Duodenal mucosa (tissue), 2 donors: ENCODE results near the gene COL9A3.
A peak's percentile ranks its signal among the peaks of the same experiment; 100 is the strongest.

Source experiments
- H3K27ac ChIP-seq: one replicate; pipeline ENCODE4 v1.7.0; 2013; ENCODE audit warnings: low read depth, low read length
- H3K27me3 ChIP-seq, 2 donors: one replicate each; pipeline ENCODE4 v1.7.0; 2013; ENCODE audit warnings: low read length in 2 of 2, control low read depth in 1 of 2; ENCODE audit not compliant: insufficient read depth in 2 of 2, control insufficient read depth in 1 of 2
- H3K36me3 ChIP-seq, 2 donors: one replicate each; pipeline ENCODE4 v1.7.0; 2013; ENCODE audit warnings: low read length in 2 of 2, control low read depth in 1 of 2; ENCODE audit not compliant: insufficient read depth in 2 of 2, control insufficient read depth in 1 of 2
- H3K4me1 ChIP-seq, 2 donors: one replicate each; pipeline ENCODE4 v1.7.0; 2013; ENCODE audit warnings: low read length in 2 of 2, control low read depth in 1 of 2; ENCODE audit not compliant: insufficient read depth in 2 of 2, control insufficient read depth in 1 of 2
- H3K4me3 ChIP-seq, 2 donors: one replicate each; pipeline ENCODE4 v1.7.0; 2013; ENCODE audit warnings: low read length in 2 of 2, low read depth in 1 of 2
- H3K9ac ChIP-seq, 2 donors: one replicate each; pipeline ENCODE4 v1.7.0; 2013; ENCODE audit warnings: low read length in 2 of 2, low read depth in 1 of 2
- H3K9me3 ChIP-seq, 2 donors: one replicate each; pipeline ENCODE4 v1.7.0; 2013; ENCODE audit warnings: low read length in 2 of 2, control low read depth in 1 of 2; ENCODE audit not compliant: control insufficient read depth in 1 of 2

COL9A3 gene

DNA sequence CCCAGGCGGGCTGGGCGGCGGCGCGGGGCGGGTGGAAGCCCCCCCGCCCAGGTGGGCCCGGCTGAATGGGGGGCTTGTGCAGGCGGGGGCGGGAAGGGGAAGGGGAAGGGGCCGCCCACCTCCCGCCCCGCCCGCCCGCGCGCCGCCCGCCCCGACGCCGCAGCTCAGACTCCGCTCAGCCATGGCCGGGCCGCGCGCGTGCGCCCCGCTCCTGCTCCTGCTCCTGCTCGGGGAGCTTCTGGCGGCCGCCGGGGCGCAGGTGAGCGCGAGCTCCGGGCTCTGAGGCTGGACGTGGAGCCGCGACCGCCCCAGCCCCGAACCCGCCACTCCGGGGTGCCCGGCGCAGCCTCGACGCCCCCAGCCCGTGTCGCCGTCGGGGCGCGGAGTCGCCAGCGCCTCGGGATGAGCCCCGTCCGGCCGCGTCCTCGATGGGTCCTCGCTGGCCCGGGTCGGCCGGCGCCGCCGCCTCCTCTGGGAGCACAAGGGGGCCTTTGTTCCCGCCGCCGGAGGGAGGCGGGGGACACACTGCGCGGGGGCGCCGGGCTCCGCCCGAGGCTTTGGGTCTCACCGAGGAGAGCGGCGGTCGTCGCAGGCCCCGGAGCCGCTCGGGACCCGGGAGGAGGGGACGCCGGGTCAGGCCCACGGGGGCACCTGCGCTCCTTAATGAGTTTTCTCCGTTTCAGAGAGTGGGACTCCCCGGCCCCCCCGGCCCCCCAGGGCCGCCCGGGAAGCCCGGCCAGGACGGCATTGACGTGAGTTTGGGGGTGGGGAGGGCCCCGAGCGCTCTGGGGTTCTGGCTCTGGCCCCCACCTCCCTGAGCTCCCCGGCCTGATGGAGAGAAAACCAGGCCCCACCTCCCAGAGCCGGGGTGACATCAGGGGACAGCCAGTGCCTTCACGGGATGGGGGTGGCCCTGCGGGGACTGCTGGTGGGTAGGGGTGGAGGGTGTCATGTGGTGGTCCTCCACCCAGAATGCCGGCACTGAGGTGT is at the start of gene COL9A3:
COL9A3 (plus strand) TSS at position 167 of the 990 bp plus-strand sequence; CDS start at position 182, 15 bp downstream.
- H3K27ac ChIP-seq: no peak within 1 kb of the TSS
- H3K9ac ChIP-seq: no peak within 1 kb of the TSS
- no peaks in the 10 kb centered on the region for H3K9me3 ChIP-seq
- H3K4me3 ChIP-seq: peak within 1 kb of the TSS in 1 of 2 donors; percentile 16
- peaks cover 37 to 40% of the 10 kb centered on the region in 2 donors for H3K27me3 ChIP-seq
- peaks cover 15 to 26% of the 10 kb centered on the region in 2 donors for H3K4me1 ChIP-seq
- H3K36me3 ChIP-seq: peaks cover 0 to 5% of the 10 kb centered on the region in 2 donors

DNA sequence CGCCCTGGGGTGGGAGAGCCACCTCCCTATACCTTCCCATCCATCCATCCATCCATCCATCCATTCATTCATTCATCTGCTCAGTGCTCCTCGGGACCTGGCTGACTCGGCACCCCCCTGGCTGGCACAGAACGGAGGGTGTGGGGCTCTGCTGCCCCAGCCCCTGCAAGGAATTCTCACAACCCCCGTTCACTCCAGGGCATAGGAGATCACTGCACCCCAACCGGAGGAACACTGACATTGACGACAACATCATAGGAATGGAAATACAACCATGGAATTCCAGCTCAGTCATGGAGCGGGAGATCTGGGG is 48.7 kb upstream of the COL9A3 start:
- H3K27ac ChIP-seq: no peak overlapping the region
- peak overlapping the region in 1 of 2 donors; percentile 12 for H3K9ac ChIP-seq
- H3K9me3 ChIP-seq: no peaks in the 10 kb centered on the region
- no peak overlapping the region for H3K4me3 ChIP-seq
- peaks cover 16% of the 10 kb centered on the region in 2 donors for H3K4me1 ChIP-seq
- no peaks in the 10 kb centered on the region for H3K36me3 ChIP-seq
- H3K27me3 ChIP-seq: no peaks in the 10 kb centered on the region

DNA sequence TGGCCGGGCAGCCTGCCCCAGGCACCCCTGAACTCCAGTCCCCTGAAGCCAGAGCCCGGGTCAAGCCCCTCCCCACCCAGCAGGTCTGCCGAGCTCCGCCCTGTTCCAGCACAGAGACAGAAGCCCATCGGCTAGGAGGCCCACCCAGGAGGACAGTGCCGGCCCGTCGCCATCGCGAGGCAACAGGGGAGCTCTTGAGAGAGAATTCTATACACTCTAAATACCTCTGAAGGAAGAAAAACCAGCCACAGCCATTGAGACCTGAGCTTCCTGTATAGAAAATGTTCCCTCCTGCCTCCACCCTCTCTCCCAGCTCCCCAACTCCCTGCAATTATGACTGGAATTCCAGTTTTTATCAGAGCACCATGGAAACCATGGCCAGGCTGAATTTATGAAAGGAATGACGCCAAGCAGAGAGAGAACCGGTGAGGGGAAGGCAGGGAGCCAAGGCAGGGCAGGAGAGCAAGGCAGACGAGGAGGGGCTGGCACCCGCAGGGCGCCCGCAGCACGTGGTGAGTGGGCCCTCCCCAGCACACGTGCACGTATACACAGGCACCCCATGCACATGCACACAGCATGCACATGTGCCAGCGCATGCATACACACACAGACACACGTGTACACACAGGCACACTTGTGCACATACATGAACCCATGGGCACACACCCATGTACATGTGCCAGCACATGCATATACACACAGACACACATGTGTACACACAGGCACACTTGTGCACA is 48.1 kb upstream of the COL9A3 start:
- peaks cover 18 to 20% of the 10 kb centered on the region in 2 donors for H3K4me1 ChIP-seq
- H3K9me3 ChIP-seq: no peaks in the 10 kb centered on the region
- peak overlapping the region in 1 of 2 donors; percentile 32 for H3K9ac ChIP-seq
- peak overlapping the region in 1 of 2 donors; percentile 48 for H3K4me3 ChIP-seq
- H3K36me3 ChIP-seq: no peaks in the 10 kb centered on the region
- H3K27ac ChIP-seq: no peak overlapping the region
- no peaks in the 10 kb centered on the region for H3K27me3 ChIP-seq

DNA sequence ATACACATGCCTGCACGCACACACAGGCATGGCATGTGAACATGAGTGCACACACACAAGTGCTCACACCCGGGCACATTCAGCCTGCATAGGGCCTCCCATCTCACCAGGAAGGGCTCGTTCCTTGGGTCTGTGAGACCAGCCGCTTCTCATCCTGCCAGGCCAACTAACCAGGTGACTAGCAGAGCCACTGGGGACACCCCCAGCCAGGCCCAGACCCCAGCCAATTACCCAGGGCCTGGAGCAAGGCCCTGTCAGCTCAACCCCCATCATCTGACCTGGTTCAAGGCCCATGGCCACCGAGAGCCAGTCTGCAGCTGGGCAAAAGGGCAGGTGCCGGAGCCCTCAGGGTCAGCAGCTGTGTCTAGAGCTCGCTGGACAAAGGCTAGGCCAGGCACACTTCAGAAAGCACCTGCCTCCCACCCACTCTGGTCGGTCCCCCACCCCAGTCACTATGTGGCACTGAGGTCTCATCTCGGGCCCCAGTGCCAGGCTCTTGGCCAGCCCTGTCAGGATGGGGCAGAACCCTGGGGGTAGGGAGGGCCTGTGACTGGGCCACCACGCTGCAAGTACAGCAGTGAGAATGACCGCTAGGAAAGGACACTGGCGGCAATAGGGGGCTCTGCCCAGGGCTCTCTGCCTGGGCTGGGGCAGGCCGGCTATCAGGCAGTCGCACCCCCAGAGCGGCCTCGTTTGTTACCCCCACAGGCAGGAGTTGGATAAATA is 47.3 kb upstream of the COL9A3 start:
- Histone ChIP-seq H3K4me1 (peaks cover 18 to 21% of the 10 kb centered on the region in 2 donors), H3K36me3 (no peaks in the 10 kb centered on the region), H3K4me3 (no peak overlapping the region), H3K9ac (no peak overlapping the region), H3K27me3 (no peaks in the 10 kb centered on the region), H3K9me3 (no peaks in the 10 kb centered on the region), H3K27ac (no peak overlapping the region)

DNA sequence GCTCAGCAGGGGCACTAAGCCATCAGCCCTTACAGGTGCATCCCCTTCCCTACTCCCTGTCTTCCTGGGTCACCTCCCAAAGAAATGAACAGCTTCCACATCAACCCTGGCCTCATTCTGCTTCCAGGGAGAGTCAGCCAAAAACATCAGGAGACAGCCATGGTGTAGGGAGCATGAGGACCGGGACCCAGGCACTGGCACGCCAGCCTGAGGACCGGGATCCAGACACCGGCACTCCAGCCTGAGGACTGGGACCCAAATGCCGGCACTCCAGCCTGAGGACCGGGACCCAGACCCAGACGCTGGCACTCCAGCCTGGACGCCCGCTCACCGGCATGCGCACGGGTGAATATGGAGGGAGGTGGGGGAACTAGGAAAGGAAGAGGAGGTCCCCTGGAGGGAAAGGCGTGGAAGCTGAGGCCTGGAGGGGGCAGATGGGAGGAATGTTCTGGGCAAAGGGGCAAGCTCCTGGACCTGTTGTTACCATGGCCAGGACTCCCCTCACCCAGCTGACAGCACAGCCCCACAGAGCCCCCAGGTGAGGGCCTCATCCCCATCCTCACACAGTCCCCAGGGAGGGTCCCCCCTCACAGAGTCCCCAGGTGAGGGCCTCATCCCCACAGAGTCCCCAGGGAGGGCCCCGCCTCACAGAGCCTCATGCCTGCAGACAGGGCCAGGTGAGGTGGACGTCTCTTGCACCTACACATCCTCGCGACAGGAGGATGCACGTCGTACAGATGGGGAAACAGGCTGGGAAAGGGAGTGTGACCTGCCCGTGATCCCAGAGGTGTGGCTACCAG is 46.5 kb upstream of the COL9A3 start:
- Histone ChIP-seq H3K9me3 (no peaks in the 10 kb centered on the region), H3K27me3 (no peaks in the 10 kb centered on the region), H3K4me1 (peaks cover 18 to 27% of the 10 kb centered on the region in 2 donors), H3K9ac (no peak overlapping the region), H3K4me3 (no peak overlapping the region), H3K27ac (no peak overlapping the region), H3K36me3 (no peaks in the 10 kb centered on the region)

DNA sequence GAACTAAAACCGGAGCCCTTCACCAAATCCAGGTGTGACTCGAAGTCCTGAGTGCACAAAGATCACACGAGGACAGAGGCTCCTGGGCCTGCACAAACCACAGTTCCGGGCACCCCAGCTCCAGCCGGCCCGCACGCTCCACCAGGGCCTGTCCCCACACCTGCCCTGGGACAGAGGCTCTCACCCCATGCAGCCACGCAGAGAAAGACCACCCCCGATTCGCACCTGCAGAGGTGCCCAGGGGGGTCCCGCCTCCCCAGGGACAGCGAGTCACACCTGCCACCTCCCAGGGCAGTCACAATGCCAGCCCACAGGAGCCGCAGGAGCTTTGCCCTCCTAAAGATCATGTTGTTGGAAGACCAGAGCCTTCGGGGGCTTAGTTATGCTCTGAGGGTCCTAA is 45.9 kb upstream of the COL9A3 start:
- H3K27me3 ChIP-seq: no peaks in the 10 kb centered on the region
- H3K4me3 ChIP-seq: no peak overlapping the region
- no peak overlapping the region for H3K9ac ChIP-seq
- no peaks in the 10 kb centered on the region for H3K36me3 ChIP-seq
- H3K27ac ChIP-seq: no peak overlapping the region
- peaks cover 19 to 33% of the 10 kb centered on the region in 2 donors for H3K4me1 ChIP-seq
- H3K9me3 ChIP-seq: no peaks in the 10 kb centered on the region

DNA sequence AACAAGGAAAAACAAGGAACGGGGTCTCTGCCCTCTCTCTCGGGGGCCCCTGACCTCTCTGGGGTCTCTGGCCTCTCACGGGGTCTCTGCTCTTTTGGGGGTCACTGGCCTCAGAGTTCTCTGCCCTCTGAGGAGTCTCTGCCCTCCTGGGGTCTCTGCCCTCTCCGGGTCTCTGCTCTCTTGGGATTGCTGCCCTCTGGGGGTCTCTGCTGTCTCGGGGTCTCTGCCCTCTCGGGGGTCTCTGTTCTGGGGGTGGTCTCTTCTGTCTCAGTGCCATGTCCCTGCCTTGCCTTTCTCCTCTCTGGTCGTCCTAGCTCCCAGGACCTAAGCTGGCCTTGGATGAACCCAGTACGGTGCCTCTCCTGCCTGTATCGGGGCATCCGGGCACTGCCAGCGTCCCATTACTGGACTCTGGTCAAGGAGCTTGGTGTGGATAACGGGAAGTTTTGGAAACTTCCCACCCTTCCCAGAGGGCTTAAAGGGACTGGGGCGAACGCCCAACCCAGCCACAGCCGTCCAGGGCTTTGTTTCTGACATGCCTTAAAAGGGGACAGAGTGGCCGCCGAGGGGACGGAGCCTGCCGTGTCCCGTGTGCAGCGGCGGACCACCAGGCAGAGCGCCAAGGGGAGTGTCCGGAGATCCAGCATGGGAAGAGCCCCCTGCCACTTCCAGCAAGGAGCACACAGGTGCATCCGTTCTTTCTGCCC is 45.3 kb upstream of the COL9A3 start:
- Histone ChIP-seq H3K9ac (no peak overlapping the region), H3K4me3 (no peak overlapping the region), H3K27me3 (no peaks in the 10 kb centered on the region), H3K4me1 (peaks cover 25 to 37% of the 10 kb centered on the region in 2 donors), H3K9me3 (no peaks in the 10 kb centered on the region), H3K36me3 (no peaks in the 10 kb centered on the region), H3K27ac (no peak overlapping the region)

DNA sequence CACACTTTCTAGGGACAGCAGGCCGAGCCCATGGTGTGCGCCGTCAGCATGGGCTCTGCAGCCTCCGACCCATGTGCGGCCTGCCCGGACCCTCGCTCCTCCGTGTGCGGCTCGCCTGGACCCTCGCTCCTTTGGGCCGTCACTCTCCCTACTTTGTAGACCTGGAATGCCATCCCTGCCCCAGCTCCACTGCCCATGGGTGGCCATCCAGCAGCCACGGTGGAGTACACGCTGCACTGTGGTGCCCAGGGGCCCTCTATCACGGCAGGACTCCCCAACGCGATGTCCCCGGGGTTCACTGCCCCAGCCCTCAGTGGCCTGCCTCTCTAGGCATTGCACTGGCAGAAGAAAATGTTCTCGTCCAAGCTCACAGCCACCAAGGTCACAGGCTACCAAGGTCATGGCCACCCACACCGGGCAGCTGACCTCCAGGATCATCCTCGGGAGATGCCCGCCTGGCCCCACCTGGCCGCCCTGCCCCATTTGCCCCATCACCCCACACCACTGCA is 44.7 kb upstream of the COL9A3 start:
- Histone ChIP-seq H3K4me1 (peaks cover 27 to 35% of the 10 kb centered on the region in 2 donors), H3K36me3 (no peaks in the 10 kb centered on the region), H3K9ac (no peak overlapping the region), H3K9me3 (no peaks in the 10 kb centered on the region), H3K27me3 (no peaks in the 10 kb centered on the region), H3K27ac (no peak overlapping the region), H3K4me3 (no peak overlapping the region)

DNA sequence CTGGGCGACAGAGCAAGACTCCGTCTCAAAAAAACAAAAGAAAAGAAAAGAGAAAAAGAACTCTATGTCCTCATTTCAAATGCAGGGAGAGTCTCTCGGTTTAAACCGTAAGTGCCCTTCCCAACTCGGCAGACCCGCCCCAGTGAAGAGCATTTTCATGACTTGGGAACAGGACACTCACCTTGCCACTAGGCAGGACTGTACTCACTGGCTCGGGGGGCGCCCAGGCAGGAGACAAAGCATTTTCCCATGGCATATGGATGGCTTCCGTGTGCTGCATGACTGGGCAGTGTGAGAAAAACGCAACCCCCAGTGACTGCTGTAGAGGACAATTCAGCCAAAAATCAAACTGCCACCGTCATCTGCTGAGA is 44.2 kb upstream of the COL9A3 start:
- H3K27me3 ChIP-seq: no peaks in the 10 kb centered on the region
- no peaks in the 10 kb centered on the region for H3K36me3 ChIP-seq
- no peak overlapping the region for H3K4me3 ChIP-seq
- no peak overlapping the region for H3K27ac ChIP-seq
- no peak overlapping the region for H3K9ac ChIP-seq
- H3K4me1 ChIP-seq: peaks cover 27 to 35% of the 10 kb centered on the region in 2 donors
- H3K9me3 ChIP-seq: no peaks in the 10 kb centered on the region
